Stomach (tissue), 4 donors: ENCODE data around the gene MARCHF3.

Experiments
- CTCF ChIP-seq, 7 experiments: fragments of 450-650 bp in 4 of 7; fragments of 200-600 bp in 3 of 7; sonication (generic) in 3 of 7; IDR thresholded peaks; one replicate each; pipeline ENCODE4 v1.5.1; 2016 to 2019; ENCODE audit warnings: antibody characterized with exemption in 7 of 7, control low read depth in 2 of 7, mild to moderate bottlenecking in 1 of 7
- POLR2AphosphoS5 ChIP-seq, 3 donors: sonication (generic); formaldehyde crosslinking; IDR thresholded peaks; one replicate each; pipeline ENCODE4 v1.6.1; 2016; ENCODE audit warnings: antibody characterized with exemption in 3 of 3

- no peak for TF ChIP-seq CTCF (IDR thresholded peaks at IDR 0.05)
- no peak for TF ChIP-seq POLR2AphosphoS5 (IDR thresholded peaks at IDR 0.05)
Measured at GRCh38 chr5:126877602-126878001, 152.8 kb downstream of the MARCHF3 start.
